ENCODE data around the gene KRT24. TPM values are rescaled to one million over a fixed set of nuclear protein-coding genes. Genes with fewer than 3 reads are reported as not detected.

KRT24 gene
- total RNA-seq, 1 experiment from 2014 or later: not detected

- in situ Hi-C loops (cut with HindIII; ENCODE audit: low pct_unique_long_range_greater_than_20kb, low sequenced_read_pairs) (no loop called here), intact Hi-C loops (cut with micrococcal nuclease; ENCODE audit: unreplicated experiment) (no loop called here)
- Histone ChIP-seq H3K27ac (ENCODE audit: low read length) (no peak overlapping the region), H3K4me1 (ENCODE audit: control insufficient read depth, insufficient read depth, low read length) (no peaks in the 10 kb centered on the region), H3K27me3 (ENCODE audit: control insufficient read depth, insufficient read depth, low read length) (peaks cover 11% of the 10 kb centered on the region), H3K36me3 (ENCODE audit: control insufficient read depth, insufficient read depth, low read length) (no peaks in the 10 kb centered on the region), H3K4me3 (ENCODE audit: low read depth in 2 of 2, low read length in 2 of 2) (no peak overlapping the region), H3K9me3 (ENCODE audit: control insufficient read depth, insufficient read depth, low read depth, low read length) (no peaks in the 10 kb centered on the region)
- DNase-seq (ENCODE audit: low read depth, low spot score) (no peak), ATAC-seq (no peak)
- POLR2A ChIA-PET: interaction anchor here (0.6 kb wide), 1 partner anchor 238 kb away, joined by 8 read pairs; no protein-coding TSS in a partner anchor
- BruUV-seq (replicated peaks): no TSS peak
- CTCF ChIA-PET: no interaction called here
- TF ChIP-seq POLR2AphosphoS5 (IDR thresholded peaks at IDR 0.05; ENCODE audit: low read depth, low read length) (no peak), REST (IDR thresholded peaks at IDR 0.05; ENCODE audit: insufficient read depth in 1 of 2, low read depth in 2 of 2, low read length in 1 of 2) (no peak)
These were observed 31.5 kb upstream of the KRT24 start for GRCh38 chr17:40735016-40735415.

DNA sequence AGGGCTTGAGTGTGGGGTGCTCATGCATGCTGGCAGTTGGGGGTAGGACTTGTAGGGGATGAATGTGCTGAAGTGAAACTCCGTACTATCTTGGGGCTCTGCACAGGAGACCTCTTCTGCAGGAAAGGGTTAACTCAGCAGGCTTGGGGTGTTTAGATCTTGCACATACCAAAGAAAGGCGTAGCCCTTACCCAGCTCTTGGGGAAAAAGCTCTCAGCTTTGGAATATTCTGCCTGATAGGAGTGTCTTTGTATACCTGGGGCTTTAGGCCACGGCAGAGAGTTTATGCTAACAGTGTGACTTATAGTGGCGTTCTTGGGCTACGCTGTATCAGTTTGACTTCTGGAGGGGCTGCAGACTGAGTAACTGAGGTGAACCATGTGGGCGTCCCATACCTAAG lies 30.5 kb upstream of the KRT24 start:
- no peaks in the 10 kb centered on the region for H3K9me3 ChIP-seq (ENCODE audit: control insufficient read depth, insufficient read depth, low read depth, low read length)
- ChIA-PET CTCF (no interaction called here), POLR2A (no interaction called here)
- intact Hi-C loops (cut with micrococcal nuclease; ENCODE audit: unreplicated experiment): no loop called here
- H3K4me3 ChIP-seq (ENCODE audit: low read depth in 2 of 2, low read length in 2 of 2): no peak overlapping the region
- no TSS peak for BruUV-seq (replicated peaks)
- no peak for ATAC-seq
- peaks cover 11% of the 10 kb centered on the region for H3K27me3 ChIP-seq (ENCODE audit: control insufficient read depth, insufficient read depth, low read length)
- H3K36me3 ChIP-seq (ENCODE audit: control insufficient read depth, insufficient read depth, low read length): no peaks in the 10 kb centered on the region
- no peaks in the 10 kb centered on the region for H3K4me1 ChIP-seq (ENCODE audit: control insufficient read depth, insufficient read depth, low read length)
- DNase-seq (ENCODE audit: low read depth, low spot score): no peak
- H3K27ac ChIP-seq (ENCODE audit: low read length): no peak overlapping the region
- TF ChIP-seq TCF7L2 (IDR thresholded peaks at IDR 0.05; ENCODE audit: low read depth, low read length) (no peak), REST (IDR thresholded peaks at IDR 0.05; ENCODE audit: insufficient read depth in 1 of 2, low read depth in 2 of 2, low read length in 1 of 2) (no peak), SIN3A (IDR thresholded peaks at IDR 0.05; ENCODE audit: borderline replicate concordance, insufficient read depth, low read depth, low read length) (no peak), POLR2AphosphoS5 (IDR thresholded peaks at IDR 0.05; ENCODE audit: low read depth, low read length) (no peak), CTCF (IDR thresholded peaks at IDR 0.05) (no peak)
- in situ Hi-C loops (cut with HindIII; ENCODE audit: low pct_unique_long_range_greater_than_20kb, low sequenced_read_pairs): no loop called here

Measured in Panc1 (cell line).